ENCODE results near the gene CDH23.

Gene CDH23

GRCh38 chr10:71467161-71467560, 70.4 kb downstream of the CDH23 start:
- DNase-seq (ENCODE audit: low read depth in 2 of 2): no peak

GRCh38 chr10:71467569-71468362, 71.0 kb downstream of the CDH23 start:
- DNase-seq (ENCODE audit: low read depth in 2 of 2): no peak

- no peak for DNase-seq (ENCODE audit: low read depth in 2 of 2)
These were observed 71.8 kb downstream of the CDH23 start for GRCh38 chr10:71468363-71469094.

- no peak for DNase-seq (ENCODE audit: low read depth in 2 of 2)
These were observed 74.3 kb downstream of the CDH23 start for GRCh38 chr10:71471006-71471405.

GRCh38 chr10:71471957-71472365, 75.2 kb downstream of the CDH23 start:
- DNase-seq (ENCODE audit: low read depth in 2 of 2): no peak

GRCh38 chr10:71472466-71472865, 75.7 kb downstream of the CDH23 start:
- no peak for DNase-seq (ENCODE audit: low read depth in 2 of 2)

- DNase-seq (ENCODE audit: low read depth in 2 of 2): no peak
These were observed 76.2 kb downstream of the CDH23 start for GRCh38 chr10:71472912-71473311.

GRCh38 chr10:71473671-71474599, 77.2 kb downstream of the CDH23 start:
- DNase-seq (ENCODE audit: low read depth in 2 of 2): no peak

GRCh38 chr10:71474702-71475242, 78.1 kb downstream of the CDH23 start:
- no peak for DNase-seq (ENCODE audit: low read depth in 2 of 2)

GRCh38 chr10:71475243-71475871, 78.6 kb downstream of the CDH23 start:
- no peak for DNase-seq (ENCODE audit: low read depth in 2 of 2)

- no peak for DNase-seq (ENCODE audit: low read depth in 2 of 2)
These were observed 79.7 kb downstream of the CDH23 start for GRCh38 chr10:71476228-71477011.

GRCh38 chr10:71478173-71478572, 81.5 kb downstream of the CDH23 start:
- DNase-seq (ENCODE audit: low read depth in 2 of 2): no peak

- DNase-seq (ENCODE audit: low read depth in 2 of 2): no peak
These were observed 82.2 kb downstream of the CDH23 start for GRCh38 chr10:71478813-71479365.

- DNase-seq (ENCODE audit: low read depth in 2 of 2): no peak
These were observed 83.1 kb downstream of the CDH23 start for GRCh38 chr10:71479831-71480230.

- no peak for DNase-seq (ENCODE audit: low read depth in 2 of 2)
These were observed 83.9 kb downstream of the CDH23 start for GRCh38 chr10:71480662-71481061.

- no peak for DNase-seq (ENCODE audit: low read depth in 2 of 2)
These were observed 85.2 kb downstream of the CDH23 start for GRCh38 chr10:71481746-71482410.

- no peak for DNase-seq (ENCODE audit: low read depth in 2 of 2)
These were observed 85.9 kb downstream of the CDH23 start for GRCh38 chr10:71482620-71483019.

- DNase-seq (ENCODE audit: low read depth in 2 of 2): no peak
These were observed 86.4 kb downstream of the CDH23 start for GRCh38 chr10:71483135-71483534.

- DNase-seq (ENCODE audit: low read depth in 2 of 2): no peak
These were observed 87.4 kb downstream of the CDH23 start for GRCh38 chr10:71483885-71484751.
